GOT3 (cell line): ENCODE data around the gene SIDT2.

ENCODE experiments used
- DNase-seq: peaks from one replicate; lab custom pipeline; 2025; ENCODE audit warnings: mixed read lengths; lab: John Stamatoyannopoulos, UW

Gene SIDT2

DNA sequence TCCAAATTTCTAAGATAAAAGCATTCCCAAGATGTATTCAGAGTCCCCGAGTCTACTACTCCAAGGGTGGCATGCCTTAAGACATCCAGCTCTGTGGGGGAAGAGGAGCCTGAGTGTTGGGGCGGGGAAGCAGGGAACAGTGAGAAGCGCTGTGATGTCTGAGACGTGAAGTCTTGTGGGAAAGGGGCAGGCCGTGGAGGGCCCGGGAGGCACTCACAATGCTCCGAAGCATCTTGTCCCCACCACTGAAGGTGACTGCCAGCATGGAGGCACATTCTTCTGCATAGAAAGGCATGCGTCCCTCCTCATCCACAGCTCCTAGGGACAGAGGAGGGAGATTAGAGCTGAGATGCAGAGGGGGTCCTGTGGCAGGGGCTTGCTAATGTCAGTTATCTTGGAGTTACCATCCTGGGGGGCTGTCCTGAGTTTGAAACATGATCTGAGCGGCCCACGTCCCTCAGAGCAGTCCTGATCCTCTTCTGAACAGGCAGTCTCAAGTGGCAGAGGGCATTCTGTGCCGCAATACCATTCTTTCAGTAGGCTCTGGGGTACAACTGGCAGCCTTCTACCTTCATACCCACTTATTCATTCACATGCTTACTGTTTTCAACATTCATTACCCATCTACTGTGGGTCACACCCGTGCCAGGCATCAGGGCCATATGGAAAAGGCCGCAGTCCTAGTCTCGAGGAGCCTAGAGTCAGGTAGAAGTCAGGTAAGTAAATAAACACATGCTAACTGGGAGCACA is 44.6 kb downstream of the SIDT2 start:
- no peak for DNase-seq

DNA sequence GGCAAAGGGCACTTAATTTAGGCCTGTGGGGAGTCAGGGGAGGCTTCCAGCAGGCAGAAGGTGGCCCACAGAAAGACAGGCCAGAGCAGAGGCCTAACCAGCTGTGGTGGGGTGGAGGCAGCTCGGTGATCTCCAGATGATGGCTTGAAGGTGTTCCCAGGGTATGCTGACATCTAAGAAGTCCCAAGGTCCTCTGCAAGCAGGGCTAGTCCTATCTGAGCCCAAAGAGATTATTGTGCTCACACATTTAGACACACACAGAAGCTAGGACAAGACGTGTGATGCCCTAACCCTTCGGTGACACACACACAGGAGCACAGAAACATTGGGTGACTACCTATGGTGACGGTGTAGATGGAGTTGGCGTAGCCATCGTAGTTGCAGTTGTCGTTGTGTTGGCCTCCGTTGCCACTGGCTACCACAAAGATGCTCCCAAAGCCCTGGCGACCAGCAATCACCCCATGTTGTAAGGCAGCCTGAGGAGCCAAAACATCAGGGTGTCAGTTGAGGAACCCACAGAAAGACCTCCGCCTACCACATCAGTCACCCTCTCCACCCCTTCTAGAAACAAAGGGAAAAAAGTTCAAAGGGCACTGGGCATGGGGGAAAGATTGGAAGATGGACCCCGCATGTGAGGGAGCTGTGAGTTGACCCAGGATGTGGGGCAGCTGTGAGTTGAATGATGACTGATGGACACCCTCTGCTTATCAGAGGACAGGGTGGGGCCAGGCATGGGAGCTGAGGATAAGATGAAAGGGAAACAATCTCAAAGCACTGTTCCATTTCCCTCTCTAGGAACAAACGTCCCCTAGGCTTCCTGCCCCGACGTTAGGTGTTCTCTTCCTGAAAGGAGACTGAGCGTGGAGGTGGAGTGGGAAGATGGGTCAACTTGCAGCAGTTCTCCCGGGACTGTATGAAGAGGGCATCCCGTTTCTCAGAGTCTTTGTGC is 45.5 kb downstream of the SIDT2 start:
- DNase-seq: no peak

DNA sequence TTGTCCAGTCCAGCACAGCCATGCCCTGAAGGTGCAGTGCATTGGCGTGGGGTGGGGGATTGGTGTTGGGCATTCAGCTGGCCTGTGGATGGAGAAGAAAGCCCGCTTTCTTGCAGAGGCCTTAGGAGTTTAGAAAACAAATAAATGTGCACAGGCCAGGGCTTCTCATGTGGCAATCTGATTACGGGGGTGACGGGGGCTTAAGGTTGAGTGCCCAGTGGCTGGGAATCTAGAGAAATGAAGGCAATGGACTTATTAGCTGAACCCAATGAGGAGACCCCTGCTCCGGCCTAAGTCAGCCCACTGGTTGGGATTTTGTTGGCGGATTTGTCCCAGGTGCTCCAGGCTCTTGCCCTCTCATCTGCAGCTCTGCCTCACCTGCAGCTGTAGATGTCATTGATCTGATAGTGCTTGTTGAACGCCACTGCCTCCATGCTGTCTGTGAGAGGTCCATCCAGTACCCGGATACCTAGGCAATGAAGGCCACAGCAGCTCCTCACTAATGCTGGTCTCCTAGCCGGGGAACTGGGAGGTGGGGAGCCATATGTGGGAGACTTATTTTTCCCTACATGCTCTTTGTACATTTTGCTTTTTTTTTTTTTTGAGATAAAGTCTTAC is 47.1 kb downstream of the SIDT2 start:
- DNase-seq: no peak

DNA sequence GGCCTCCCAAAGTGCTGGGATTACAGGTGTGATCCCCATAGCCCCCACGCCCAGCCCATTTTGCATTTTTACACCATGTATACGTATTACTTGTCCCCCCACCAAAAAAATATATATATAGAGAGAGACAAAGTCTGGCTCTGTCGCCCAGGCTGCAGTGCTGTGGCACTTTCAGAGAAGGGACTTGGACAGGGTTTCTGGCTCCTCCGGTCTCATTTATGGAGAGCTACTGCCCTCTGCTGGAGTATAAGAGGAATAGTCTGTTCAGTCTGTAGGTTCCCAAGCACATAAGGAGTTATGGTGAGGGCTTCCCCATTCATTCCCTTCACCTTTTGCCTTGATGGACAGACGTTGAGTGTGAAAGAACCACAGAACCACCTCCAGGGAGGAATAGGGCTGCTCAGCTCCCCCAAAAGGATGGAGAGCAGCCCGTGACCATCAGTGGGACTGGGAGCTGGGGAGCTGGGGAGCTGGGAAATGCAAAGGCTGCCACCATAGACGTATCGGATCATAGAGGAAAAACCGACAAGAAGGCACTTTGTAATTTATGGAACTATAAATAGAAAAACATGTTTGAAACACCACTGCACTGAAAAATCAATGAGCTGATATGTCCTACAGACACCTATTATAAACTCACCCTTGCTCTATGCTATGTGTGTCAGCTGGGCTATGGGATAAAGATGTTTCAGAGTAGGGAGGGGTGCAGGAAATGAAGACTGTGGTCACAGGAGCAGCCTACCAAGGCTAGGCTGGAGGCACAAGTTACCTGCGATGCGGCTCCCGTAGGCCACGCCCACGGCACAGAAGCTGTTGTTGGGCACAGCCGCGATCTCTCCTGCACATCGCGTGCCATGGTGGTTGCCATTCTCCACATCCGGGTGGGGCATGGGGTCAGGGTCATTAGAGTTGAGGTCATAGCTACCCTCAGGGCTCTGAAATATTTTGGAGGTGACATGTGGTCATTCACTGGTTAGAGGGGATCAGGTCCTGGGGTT is 48.1 kb downstream of the SIDT2 start:
- no peak for DNase-seq

DNA sequence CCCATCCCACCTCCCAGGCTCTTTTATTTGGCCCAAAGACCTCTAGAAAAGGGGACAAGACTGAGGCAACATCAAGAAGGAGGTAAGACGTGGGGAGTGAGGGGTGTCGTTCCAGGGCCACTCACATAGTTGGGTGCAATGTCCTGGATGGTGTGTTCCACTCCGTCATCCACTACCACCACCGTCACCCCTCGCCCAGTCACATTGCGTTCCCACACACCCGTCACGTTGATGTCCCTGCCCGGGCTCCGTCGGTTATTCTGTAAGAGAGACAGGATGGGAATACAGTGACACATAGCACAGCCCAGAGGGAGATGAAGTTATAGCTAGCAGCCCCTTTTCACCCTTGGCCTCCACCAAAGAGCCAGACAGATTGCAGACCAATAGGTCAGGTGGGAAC is 49.5 kb downstream of the SIDT2 start:
- no peak for DNase-seq

DNA sequence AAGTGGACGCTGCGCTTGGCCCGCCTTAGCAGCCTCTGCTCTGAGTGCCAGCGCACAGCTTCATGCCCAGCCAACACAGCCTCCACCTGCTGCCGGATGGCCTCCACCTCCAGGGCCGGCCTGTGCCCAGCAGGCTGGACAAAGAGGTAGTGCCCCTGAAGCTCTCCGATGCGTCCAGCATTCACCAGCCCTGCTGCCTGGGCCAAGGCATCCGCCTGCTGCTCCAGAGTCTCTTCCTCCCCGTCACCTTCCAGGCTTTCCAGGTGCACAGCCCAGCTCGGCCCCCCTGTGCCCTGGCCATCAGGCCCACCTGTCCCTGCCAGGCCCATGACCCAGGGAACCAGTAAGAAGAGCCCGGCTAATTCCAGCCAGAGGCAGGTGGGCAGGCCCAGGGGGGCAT is 50.9 kb downstream of the SIDT2 start:
- DNase-seq: no peak

DNA sequence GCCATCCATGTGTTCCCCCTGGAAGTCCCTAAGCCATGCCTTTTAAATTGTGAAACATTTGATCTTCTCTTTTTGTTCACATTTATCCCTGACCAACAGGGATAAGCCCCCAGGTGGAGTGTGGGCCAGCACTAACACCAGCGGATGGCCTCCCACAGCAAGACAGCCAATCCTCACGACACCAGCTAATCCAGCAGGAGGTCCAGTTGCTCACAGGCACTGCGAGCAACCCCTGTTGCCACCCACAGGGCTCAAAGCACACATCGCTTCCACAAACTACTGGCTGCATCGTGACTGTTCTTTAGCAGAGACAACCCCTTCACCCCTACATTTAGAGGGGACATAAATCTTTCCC is 51.4 kb downstream of the SIDT2 start:
- DNase-seq: no peak

DNA sequence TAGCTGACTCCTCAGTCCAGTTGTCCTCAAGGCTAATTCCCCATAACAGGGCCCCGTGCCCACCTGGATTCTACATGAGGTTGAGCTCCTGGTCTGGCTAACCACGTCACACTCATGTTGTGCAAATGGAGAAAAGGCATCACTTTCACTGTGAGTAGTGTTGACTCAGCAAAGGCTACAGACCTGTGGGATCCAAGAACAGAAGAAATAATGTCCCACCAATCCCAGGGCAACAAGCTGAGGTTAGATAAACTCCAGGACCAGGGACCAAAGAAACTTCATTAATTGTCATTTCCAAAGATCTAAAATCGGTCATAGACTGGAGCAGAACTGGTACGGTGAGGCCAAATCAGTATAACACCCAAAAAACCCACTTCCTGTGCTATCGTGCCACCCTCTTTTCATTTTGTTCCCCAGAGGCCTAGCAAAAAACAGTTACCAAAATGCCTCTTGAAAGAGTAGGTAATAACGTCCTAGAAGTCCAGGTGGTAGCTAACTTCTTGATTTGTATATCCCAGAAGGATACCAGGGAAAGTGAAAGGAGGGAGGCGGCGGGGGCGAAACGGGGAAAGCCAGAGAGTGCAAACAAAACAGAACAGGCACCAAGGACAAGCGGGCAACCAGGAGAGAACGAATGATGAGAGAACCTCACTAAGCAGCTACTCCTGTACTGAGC is 51.9 kb downstream of the SIDT2 start:
- DNase-seq: no peak

DNA sequence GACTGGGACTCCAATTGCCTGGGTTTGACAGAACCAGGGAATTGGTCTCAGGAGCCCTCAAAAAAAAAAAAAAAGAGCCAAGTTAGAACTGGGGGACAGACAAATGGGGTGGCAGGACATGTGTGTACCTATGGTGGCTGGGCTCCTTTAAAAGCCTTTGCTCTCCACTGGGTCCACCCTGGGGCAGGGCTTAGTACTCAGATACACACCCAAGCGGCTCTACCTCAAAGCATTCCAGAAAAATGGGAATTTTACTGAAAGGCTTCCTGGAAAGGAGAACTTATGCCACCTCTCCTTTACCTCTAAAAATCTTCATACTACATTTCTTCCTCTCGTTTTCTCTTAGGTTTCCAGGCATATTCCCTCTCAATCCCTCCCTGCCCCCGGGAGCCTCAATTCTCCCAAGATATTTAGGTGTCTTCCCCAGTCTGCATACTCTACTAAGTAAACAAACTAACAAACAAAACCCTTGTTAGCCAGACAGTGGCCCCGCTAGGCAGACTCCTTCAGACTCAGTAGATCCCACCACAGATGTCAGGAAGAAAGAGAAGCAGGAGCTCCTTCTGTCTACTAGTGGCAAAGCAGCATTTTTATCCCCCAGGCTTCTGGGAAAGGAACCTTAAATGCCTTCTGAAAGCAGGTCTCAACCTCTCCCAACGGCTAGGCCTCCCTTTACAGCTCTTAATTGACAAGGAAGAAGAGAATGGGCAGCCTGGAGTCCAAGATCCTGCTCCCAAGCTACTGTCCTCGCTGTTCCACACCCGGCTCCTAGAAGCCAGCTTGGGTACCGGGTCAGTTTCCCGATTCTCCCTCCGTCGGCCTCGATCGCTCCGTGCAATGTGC is 52.7 kb downstream of the SIDT2 start:
- no peak for DNase-seq

DNA sequence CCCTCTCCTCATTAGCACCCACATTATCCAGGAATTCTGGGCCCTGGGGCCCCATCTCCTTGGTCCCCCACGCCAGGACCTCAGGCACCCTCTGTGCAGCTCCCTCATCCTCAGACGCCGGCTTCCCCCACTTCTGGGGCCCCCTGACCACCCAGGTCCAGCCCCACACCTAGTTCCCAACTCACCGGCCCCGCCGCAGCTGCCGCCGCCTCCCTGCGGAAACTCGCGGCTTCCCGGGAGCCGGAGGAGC is 53.2 kb downstream of the SIDT2 start, which contains the start of gene PCSK7:
PCSK7 (minus strand) TSS at position 232 of the 250 bp plus-strand sequence. CDS start 2,229 bp downstream, outside the sequence.
- DNase-seq: no peak

DNA sequence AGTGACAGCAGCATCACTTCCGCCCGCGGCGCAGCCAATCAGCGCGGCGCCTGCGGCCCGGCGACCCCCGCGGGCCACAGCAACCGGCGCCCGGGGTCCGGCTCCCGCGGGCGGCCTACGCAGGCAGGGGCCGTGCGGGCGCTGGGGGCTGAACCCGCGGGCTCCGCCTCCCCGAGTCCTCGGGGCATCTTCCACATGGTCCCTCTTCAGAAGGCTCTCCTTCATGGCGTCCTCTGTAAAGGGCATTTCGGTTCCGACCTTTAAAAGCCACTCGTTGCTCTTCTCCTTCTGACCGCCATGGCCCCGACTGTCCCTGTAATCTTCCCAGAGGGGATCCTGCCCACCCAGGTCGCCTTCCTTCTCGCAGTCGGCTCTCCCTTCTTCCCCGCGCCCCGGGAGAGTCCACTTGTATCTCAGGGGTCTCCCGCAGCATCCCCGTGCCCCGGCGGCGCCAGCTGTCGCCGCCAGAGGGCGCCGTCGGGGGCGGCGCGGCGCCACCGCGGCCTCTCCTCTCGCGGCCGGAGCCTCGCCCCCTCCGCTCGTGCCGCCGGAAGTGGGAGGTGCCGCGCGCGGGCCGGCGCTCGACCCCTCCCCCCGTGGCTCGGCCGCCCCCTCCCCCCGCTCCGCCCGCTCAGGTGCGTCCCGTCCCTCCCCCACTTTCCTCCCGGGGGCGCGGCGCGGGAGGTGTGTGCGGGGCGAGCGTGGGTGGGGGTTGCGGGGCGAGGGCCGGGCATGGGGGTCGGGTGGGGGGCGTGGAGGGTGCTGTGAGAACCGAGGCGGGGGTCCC is 53.7 kb downstream of the SIDT2 start, which contains the start of gene RNF214:
RNF214 (plus strand) TSS at position 580 of the 787 bp plus-strand sequence. CDS start 1,602 bp downstream, outside the sequence.
- peak; percentile 36 for DNase-seq

DNA sequence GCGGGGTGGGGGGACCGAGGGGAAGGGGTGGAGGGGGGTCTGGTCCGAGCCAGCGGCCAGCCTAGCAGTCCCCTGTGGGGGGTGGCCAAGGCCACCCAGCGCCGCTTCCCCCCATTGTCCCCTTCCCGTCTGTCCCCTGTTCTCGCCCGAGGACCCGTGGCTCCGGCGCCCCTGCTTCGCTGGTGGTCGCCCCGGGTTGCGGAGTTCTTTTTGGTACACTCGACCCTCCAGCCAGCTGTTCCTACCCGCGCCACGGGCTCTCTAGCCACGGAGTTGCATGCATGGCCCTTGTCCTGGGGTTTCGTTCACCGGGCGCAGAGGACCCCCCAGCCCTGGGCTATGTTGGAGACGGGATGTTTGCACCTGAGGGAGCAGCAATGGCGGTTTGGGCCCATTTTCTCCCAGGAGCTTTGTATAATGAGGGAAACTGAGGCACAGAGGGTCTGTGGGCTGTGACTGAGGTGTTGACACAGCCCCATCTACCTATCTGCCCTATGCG is 54.4 kb downstream of the SIDT2 start:
- no peak for DNase-seq

DNA sequence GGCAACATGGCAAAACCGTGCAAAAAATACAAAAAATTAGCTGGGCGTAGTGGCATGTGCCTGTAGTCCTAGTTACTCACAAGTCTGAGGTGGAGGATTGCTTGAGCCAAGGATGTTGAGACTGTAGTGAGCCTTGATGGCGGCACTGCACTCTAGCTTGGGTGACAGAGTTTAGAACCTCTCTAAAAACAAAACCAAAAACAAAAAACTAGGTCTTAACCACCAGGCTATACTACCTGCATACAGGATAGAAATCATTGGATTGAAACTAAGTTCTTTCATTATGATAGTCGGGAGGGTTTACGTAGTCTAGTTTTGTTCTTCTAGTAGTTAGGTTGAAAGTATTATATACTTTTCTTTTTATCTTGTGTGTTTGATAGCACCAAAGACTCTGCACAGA is 59.7 kb downstream of the SIDT2 start:
- no peak for DNase-seq

DNA sequence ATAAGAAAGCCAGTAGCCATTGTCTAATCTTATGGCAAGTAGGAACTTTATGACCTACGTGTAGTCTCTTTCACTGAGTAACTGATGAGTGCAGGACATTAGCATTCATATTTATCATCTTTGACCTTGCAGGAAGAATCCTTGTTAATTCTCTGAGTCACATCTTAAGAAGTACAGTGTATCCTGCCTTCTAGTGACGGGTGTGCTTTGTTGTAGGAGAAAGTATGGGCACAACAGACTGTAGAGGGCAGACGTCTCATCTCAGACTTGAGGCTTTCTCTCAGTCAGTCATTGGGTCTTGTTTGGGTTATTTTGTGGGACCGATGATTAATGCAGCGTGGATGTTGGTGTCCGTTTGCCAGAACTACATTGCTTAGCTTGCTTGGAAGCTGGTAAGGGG is 60.8 kb downstream of the SIDT2 start:
- no peak for DNase-seq
